HG02588 (cell line): ENCODE results near the gene RASGRF1.

Source experiments
- ATAC-seq: cut with Tn5 transposase; IDR thresholded peaks from one replicate; pipeline ENCODE4 v1.9.1; 2021; ENCODE audit warnings: mild to moderate bottlenecking, moderate library complexity; ENCODE audit not compliant: unreplicated experiment

Gene RASGRF1

GRCh38 chr15:79101866-79102581, 11.4 kb upstream of the RASGRF1 start:
- no peak for ATAC-seq

GRCh38 chr15:79099692-79100091, 9.1 kb upstream of the RASGRF1 start:
- ATAC-seq = no peak

GRCh38 chr15:79094611-79095021, 4.0 kb upstream of the RASGRF1 start:
- ATAC-seq = no peak

- no peak for ATAC-seq
Observed at GRCh38 chr15:79093352-79093935, 2.9 kb upstream of the RASGRF1 start.

GRCh38 chr15:79092382-79092781, 1.8 kb upstream of the RASGRF1 start:
- no peak for ATAC-seq

GRCh38 chr15:79091204-79091867, 756 bp upstream of the RASGRF1 start:
- ATAC-seq = no peak

- ATAC-seq = no peak
Observed at GRCh38 chr15:79089890-79090486, 592 bp downstream of the RASGRF1 start.

- ATAC-seq = no peak
Observed at GRCh38 chr15:79089331-79089889, 1.2 kb downstream of the RASGRF1 start.

- ATAC-seq = no peak
Observed at GRCh38 chr15:79088426-79089205, 2.0 kb downstream of the RASGRF1 start.

GRCh38 chr15:79086814-79087213, 3.8 kb downstream of the RASGRF1 start:
- no peak for ATAC-seq

- ATAC-seq = no peak
Observed at GRCh38 chr15:79084308-79084968, 6.1 kb downstream of the RASGRF1 start.

- ATAC-seq = no peak
Observed at GRCh38 chr15:79083154-79083553, 7.4 kb downstream of the RASGRF1 start.

- ATAC-seq = no peak
Observed at GRCh38 chr15:79082363-79083070, 8.1 kb downstream of the RASGRF1 start.

GRCh38 chr15:79078763-79079410, 11.7 kb downstream of the RASGRF1 start:
- ATAC-seq = no peak

- no peak for ATAC-seq
Observed at GRCh38 chr15:79078003-79078402, 12.6 kb downstream of the RASGRF1 start.

GRCh38 chr15:79076661-79077060, 13.9 kb downstream of the RASGRF1 start:
- no peak for ATAC-seq

GRCh38 chr15:79075256-79075655, 15.3 kb downstream of the RASGRF1 start:
- ATAC-seq = no peak

- no peak for ATAC-seq
Observed at GRCh38 chr15:79073336-79073735, 17.2 kb downstream of the RASGRF1 start.

- no peak for ATAC-seq
Observed at GRCh38 chr15:79071901-79072300, 18.7 kb downstream of the RASGRF1 start.
